Measurements from ENCODE around the gene AIFM2.
"Not testable (repeated sequence)": the region's sequence is repeated elsewhere in the genome, so short reads cannot be mapped to it uniquely, and the experiment has no call there.

The AIFM2 gene

DNA sequence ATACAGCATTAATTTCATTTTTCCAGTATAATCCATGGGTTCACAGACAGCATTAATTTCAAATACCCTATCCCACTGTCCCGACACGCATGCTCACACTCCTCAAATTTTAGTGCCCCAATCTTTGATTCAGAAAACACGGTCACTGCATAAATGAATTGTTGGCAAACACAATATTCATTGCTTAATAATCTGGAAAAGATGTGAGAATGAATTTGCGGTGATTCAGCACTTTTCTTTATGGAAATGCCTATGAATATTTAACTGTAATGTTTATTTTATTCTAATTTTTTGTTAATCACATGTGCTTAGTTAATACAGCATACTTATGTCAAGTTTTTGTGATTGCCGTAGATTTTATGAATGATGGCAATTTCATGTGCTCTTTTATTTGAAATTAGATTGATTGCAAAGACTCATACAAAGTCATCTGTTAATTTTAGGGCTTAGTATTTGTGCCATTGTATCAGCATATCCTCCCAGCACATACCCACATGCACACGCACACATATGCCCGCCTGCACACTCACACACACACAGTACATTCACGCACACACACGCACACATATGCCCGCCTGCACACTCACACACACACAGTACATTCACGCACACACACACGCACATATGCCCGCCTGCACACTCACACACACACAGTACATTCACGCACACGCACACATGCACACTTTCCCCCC is 44.9 kb downstream of the AIFM2 start:
- TF ChIP-seq CTCF (IDR thresholded peaks at IDR 0.05; ENCODE audit: low read depth, low read length): no peak
- peaks cover 27% of the 10 kb centered on the region for H3K36me3 ChIP-seq

DNA sequence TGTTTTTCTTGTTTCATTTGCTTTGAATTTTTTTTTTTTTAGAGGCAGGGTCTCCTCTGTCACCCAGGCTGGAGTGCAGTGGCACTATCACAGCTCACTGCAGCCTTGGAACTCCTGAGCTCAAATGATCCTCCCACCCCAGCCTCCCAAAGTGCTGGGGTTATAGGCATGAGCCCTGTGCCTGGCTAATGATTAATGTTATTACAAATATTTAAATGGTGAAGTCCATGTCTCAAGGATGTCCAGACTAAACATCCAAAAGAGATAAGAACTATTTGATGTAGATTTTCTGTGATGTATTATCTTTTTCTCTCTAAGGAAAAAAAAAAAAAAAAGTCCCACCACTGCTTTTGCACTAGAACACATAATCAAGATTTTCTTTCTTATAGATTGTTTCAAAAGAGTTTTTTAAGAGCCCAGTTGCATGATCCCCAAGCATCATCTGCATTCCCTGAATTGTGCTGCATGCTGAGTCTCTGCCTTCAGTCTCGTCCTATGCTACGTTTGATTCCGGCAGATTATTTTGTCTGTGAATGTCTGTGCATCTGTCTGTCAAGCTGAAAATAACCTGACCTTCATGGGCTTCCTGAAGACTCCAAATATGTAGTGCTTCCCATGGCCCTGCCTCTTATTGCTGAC is 46.5 kb downstream of the AIFM2 start:
- no peak for DNase-seq
- Histone ChIP-seq H3K27ac (no peak overlapping the region), H3K27me3 (ENCODE audit: insufficient read depth, low read depth, severe bottlenecking) (no peaks in the 10 kb centered on the region), H3K36me3 (peaks cover 16% of the 10 kb centered on the region), H3K4me3 (ENCODE audit: low read depth, low read length) (no peak overlapping the region), H3K9me3 (ENCODE audit: severe bottlenecking) (no peaks in the 10 kb centered on the region)
- TF ChIP-seq CTCF (IDR thresholded peaks at IDR 0.05; ENCODE audit: low read depth, low read length): no peak

More for the DNA sequence above, 44.9 kb downstream of the AIFM2 start:
- no peaks in the 10 kb centered on the region for H3K9me3 ChIP-seq (ENCODE audit: severe bottlenecking)
- no peaks in the 10 kb centered on the region for H3K27me3 ChIP-seq (ENCODE audit: insufficient read depth, low read depth, severe bottlenecking)
- H3K4me3 ChIP-seq (ENCODE audit: low read depth, low read length): no peak overlapping the region
- no peak for DNase-seq
- H3K27ac ChIP-seq: no peak overlapping the region

- Histone ChIP-seq H3K36me3 (peaks cover 14% of the 10 kb centered on the region), H3K9me3 (ENCODE audit: severe bottlenecking) (no peaks in the 10 kb centered on the region), H3K4me3 (ENCODE audit: low read depth, low read length) (no peak overlapping the region), H3K27me3 (ENCODE audit: insufficient read depth, low read depth, severe bottlenecking) (no peaks in the 10 kb centered on the region), H3K27ac (no peak overlapping the region)
- DNase-seq: no peak
- no peak for TF ChIP-seq CTCF (IDR thresholded peaks at IDR 0.05; ENCODE audit: low read depth, low read length)
Measured at GRCh38 chr10:70084189-70084588, 48.4 kb downstream of the AIFM2 start.

DNA sequence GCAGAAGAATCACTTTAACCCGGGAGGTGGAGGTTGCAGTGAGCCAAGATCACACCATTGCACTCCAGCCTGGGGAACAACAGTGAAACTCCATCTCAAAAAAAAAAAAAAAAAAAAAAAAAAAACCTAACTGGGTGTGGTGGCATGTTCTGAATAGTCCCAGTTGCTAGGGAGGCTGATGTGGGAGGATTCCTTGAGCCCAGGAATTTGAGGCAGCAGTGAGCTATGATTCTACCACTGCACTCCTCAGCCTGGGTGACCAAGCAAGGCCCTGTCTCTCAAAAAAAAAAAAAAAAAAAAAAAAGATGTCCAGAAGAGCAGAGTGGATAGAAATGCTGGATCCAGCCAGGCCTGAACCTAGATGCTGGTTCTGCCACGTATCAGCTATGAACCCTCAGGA is 51.8 kb downstream of the AIFM2 start:
- not testable (repeated sequence) for H3K9me3 ChIP-seq (ENCODE audit: severe bottlenecking); H3K27ac ChIP-seq; H3K4me3 ChIP-seq (ENCODE audit: low read depth, low read length); H3K27me3 ChIP-seq (ENCODE audit: insufficient read depth, low read depth, severe bottlenecking); DNase-seq
- peaks cover 36% of the 10 kb centered on the region for H3K36me3 ChIP-seq

DNA sequence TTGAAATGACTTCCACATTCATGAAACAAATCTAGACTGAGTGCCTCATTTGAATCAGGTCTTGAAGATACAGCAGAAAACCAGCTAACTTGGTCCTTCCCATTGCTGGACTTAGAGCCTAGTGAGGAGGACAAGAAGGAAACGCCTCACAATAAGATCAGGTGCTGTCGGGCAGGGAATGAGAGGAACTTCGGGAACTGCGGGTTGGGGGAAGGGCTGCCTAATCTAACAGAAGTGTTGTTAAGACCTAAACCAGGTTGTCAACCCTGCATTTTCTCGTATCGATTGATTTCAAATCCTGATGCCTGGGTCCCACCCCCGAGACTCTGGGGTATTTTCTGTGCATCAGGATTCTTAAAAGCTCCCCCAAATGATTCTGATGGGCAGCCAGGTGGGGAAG is 53.7 kb downstream of the AIFM2 start:
- Histone ChIP-seq H3K27me3 (ENCODE audit: insufficient read depth, low read depth, severe bottlenecking) (no peaks in the 10 kb centered on the region), H3K9me3 (ENCODE audit: severe bottlenecking) (no peaks in the 10 kb centered on the region), H3K4me3 (ENCODE audit: low read depth, low read length) (no peak overlapping the region), H3K36me3 (peaks cover 36% of the 10 kb centered on the region), H3K27ac (no peak overlapping the region)
- TF ChIP-seq CTCF (IDR thresholded peaks at IDR 0.05; ENCODE audit: low read depth, low read length): no peak
- DNase-seq: no peak

- Histone ChIP-seq H3K27me3 (ENCODE audit: insufficient read depth, low read depth, severe bottlenecking) (no peaks in the 10 kb centered on the region), H3K27ac (no peak overlapping the region), H3K4me3 (ENCODE audit: low read depth, low read length) (no peak overlapping the region), H3K9me3 (ENCODE audit: severe bottlenecking) (no peaks in the 10 kb centered on the region), H3K36me3 (peaks cover 33% of the 10 kb centered on the region)
- no peak for TF ChIP-seq CTCF (IDR thresholded peaks at IDR 0.05; ENCODE audit: low read depth, low read length)
- DNase-seq: no peak
Measured at GRCh38 chr10:70078329-70078728, 54.3 kb downstream of the AIFM2 start.

Measured in WERI-Rb-1 (cell line).